Uterus (tissue), 2 donors: Measurements from ENCODE around the gene SPTAN1.

Experiments
- POLR2A ChIP-seq, 2 donors: fragments of 450-650 bp; IDR thresholded peaks; one replicate each; pipeline ENCODE4 v1.6.1; 2016; ENCODE audit warnings: antibody characterized with exemption in 2 of 2, mild to moderate bottlenecking in 1 of 2, moderate library complexity in 1 of 2
- TF ChIP-seq, protein P1 (sequence below), 4 experiments: fragments of 200-600 bp in 2 of 4; fragments of 450-650 bp in 2 of 4; sonication (generic) in 2 of 4; IDR thresholded peaks; one replicate each; pipeline ENCODE4 v1.5.1; 2016 to 2019; ENCODE audit warnings: antibody characterized with exemption in 4 of 4, mild to moderate bottlenecking in 2 of 4, moderate library complexity in 1 of 4

DNA sequence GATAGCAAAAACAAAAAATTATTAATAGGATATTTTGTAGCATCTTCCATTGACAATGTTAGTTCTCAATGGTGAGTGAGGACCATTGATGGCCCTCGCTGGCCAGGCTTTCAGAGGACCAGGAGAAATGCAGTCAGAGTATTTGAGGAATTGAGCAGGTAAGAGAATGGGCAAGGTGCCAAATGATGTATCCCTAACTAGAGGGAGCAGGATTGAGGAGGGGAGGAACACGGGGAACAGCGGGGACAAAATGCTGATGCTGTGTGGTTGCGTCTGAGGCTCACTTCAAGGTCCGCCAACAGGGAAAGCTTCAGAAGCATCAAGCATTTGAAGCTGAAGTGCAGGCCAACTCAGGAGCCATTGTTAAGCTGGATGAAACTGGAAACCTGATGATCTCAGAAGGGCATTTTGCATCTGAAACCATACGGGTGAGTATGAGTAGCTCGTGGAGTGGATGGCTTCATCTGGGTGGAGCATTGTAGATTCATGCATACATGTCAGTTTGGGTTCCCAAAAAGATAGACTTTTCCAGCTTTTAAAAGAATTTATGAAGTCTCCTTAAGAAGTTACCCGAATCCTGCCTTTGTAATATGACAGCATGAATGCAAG is 16.2 kb downstream of the SPTAN1 start:
- TF ChIP-seq POLR2A (IDR thresholded peaks at IDR 0.05): no peak
- TF ChIP-seq, protein P1, sequence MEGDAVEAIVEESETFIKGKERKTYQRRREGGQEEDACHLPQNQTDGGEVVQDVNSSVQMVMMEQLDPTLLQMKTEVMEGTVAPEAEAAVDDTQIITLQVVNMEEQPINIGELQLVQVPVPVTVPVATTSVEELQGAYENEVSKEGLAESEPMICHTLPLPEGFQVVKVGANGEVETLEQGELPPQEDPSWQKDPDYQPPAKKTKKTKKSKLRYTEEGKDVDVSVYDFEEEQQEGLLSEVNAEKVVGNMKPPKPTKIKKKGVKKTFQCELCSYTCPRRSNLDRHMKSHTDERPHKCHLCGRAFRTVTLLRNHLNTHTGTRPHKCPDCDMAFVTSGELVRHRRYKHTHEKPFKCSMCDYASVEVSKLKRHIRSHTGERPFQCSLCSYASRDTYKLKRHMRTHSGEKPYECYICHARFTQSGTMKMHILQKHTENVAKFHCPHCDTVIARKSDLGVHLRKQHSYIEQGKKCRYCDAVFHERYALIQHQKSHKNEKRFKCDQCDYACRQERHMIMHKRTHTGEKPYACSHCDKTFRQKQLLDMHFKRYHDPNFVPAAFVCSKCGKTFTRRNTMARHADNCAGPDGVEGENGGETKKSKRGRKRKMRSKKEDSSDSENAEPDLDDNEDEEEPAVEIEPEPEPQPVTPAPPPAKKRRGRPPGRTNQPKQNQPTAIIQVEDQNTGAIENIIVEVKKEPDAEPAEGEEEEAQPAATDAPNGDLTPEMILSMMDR (IDR thresholded peaks at IDR 0.05): no peak
